GM18511 (cell line): Measurements from ENCODE around the gene SLX9.

Experiments
- ATAC-seq: cut with Tn5 transposase; IDR thresholded peaks from one replicate; pipeline ENCODE4 v1.9.1; 2021; ENCODE audit warnings: mild to moderate bottlenecking, moderate library complexity; ENCODE audit not compliant: unreplicated experiment

SLX9 gene

GRCh38 chr21:44939532-44940115, at the start of gene SLX9:
SLX9 (plus strand) TSS chr21:44940029; CDS start chr21:44940058, 29 bp downstream.
- peak; percentile 76 for ATAC-seq

- no peak for ATAC-seq
These were observed 49.4 kb upstream of the SLX9 start for GRCh38 chr21:44890338-44890931.

- ATAC-seq = no peak
These were observed 48.8 kb upstream of the SLX9 start for GRCh38 chr21:44890961-44891541.

GRCh38 chr21:44891631-44892031, 48.2 kb upstream of the SLX9 start:
- ATAC-seq = no peak

- no peak for ATAC-seq
These were observed 47.7 kb upstream of the SLX9 start for GRCh38 chr21:44892095-44892494.

- ATAC-seq = no peak
These were observed 47.1 kb upstream of the SLX9 start for GRCh38 chr21:44892536-44893277.

- ATAC-seq = no peak
These were observed 46.6 kb upstream of the SLX9 start for GRCh38 chr21:44893278-44893556.

- ATAC-seq = no peak
These were observed 45.7 kb upstream of the SLX9 start for GRCh38 chr21:44893948-44894656.

- ATAC-seq = no peak
These were observed 45.0 kb upstream of the SLX9 start for GRCh38 chr21:44894687-44895302.

GRCh38 chr21:44895859-44896258, 44.0 kb upstream of the SLX9 start:
- no peak for ATAC-seq

- no peak for ATAC-seq
These were observed 43.1 kb upstream of the SLX9 start for GRCh38 chr21:44896561-44897286.

- no peak for ATAC-seq
These were observed 42.4 kb upstream of the SLX9 start for GRCh38 chr21:44897326-44898010.

- ATAC-seq = no peak
These were observed 41.8 kb upstream of the SLX9 start for GRCh38 chr21:44898011-44898488.

- ATAC-seq = no peak
These were observed 40.7 kb upstream of the SLX9 start for GRCh38 chr21:44898851-44899767.

- no peak for ATAC-seq
These were observed 39.9 kb upstream of the SLX9 start for GRCh38 chr21:44899768-44900558.

GRCh38 chr21:44900559-44901251, 39.1 kb upstream of the SLX9 start:
- ATAC-seq = no peak

- no peak for ATAC-seq
These were observed 38.3 kb upstream of the SLX9 start for GRCh38 chr21:44901391-44902074.
